AG04450 (cell line): Measurements from ENCODE around the gene CENPF. TPM values are rescaled to one million over a fixed set of nuclear protein-coding genes. Genes with fewer than 3 reads are reported as not detected.

Experiments used
- CTCF ChIA-PET: fragments of 300-600, 350-600 bp; formaldehyde crosslinking; extraction: SDS; loops from one replicate; lab custom pipeline; 2022; ENCODE audit warnings: antibody characterized with exemption, inconsistent platforms; lab: Charles Lee
- POLR2A ChIA-PET: fragments of 350-600 bp; formaldehyde crosslinking; extraction: SDS; loops from one replicate; lab custom pipeline; 2021; ENCODE audit warnings: antibody characterized with exemption, inconsistent platforms; lab: Yijun Ruan, JAX
- DNase-seq: peaks from one replicate; pipeline ENCODE4 v3.0.0-alpha.2; 2011; ENCODE audit warnings: low read depth, low spot score
- H3K27ac ChIP-seq: one replicate; pipeline ENCODE4 v1.5.1; 2012; ENCODE audit warnings: low read depth, low read length, control low read depth
- H3K27me3 ChIP-seq: one replicate; pipeline ENCODE4 v1.6.0; 2012; ENCODE audit warnings: low read length; ENCODE audit not compliant: control insufficient read depth, insufficient read depth
- H3K4me3 ChIP-seq: 2 replicates; pipeline ENCODE4 v1.5.1; 2011; ENCODE audit warnings: mild to moderate bottlenecking, low read depth, low read length, control low read depth
- H3K9me3 ChIP-seq: 2 replicates; pipeline ENCODE4 v1.5.1; 2012; ENCODE audit warnings: low read length; ENCODE audit not compliant: control insufficient read depth, insufficient read depth
- CTCF ChIP-seq: IDR thresholded peaks from 2 replicates; pipeline ENCODE4 v1.5.1; 2011; ENCODE audit warnings: low read depth, low read length, control low read depth, inconsistent platforms
- polyA plus RNA-seq: library from polyadenylated mRNA; depleted of rRNA; stranded (reverse); fragments of >200 nt; gene quantifications from 2 replicates; pipeline ENCODE4 v1.2.3, GENCODE V29; 2011

CENPF gene
- polyA plus RNA-seq, 1 experiment = 17.5 TPM

DNA sequence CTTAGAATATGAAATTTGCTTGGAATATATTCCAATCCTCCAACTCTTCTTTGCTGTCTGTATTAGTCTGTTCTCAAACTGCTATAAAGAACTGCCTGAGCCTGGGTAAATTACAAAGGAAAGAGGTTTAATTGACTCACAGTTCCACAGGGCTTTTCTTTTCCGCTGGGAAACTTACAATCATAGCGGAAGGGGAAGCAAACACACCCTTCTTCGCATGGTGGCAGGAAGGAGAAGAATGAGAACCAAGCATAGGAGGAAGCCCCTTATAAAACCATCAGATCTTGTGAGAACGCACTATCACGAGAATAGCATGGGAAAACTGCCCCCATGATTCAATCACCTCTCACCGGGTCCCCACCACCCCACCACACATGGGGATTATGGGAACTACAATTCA lies 14.8 kb downstream of the CENPF start:
- CTCF ChIA-PET = interaction anchor here (1.3 to 3.7 kb wide), 4 partner anchors 10 to 287 kb away, joined by 4 to 23 read pairs (median 9); no protein-coding TSS in a partner anchor
- no peak for DNase-seq
- no peak for TF ChIP-seq CTCF
- POLR2A ChIA-PET = no interaction called here
- H3K27ac ChIP-seq = no peak overlapping the region
- H3K9me3 ChIP-seq = no peaks in the 10 kb centered on the region
- no peaks in the 10 kb centered on the region for H3K27me3 ChIP-seq
- H3K4me3 ChIP-seq = no peak overlapping the region

DNA sequence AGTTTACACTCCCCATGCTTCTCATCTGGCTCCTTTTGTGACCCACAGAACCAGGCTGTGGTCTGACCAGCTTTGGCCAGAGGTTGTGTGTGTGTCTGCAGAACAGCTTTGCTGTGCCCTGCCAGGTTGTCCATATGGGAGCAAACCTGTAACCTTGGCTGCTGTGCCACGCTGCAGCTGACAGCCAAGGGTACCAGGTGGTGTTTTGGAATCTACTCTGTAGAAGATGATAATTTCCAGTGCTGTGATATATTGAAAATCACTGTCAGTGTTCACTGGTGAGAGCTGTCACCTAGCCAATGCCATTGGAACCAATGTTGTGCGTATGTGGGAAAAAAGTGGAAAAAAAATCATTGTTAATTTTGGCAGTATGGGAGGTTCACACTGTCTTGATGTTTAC lies 18.2 kb downstream of the CENPF start:
- no peaks in the 10 kb centered on the region for H3K27me3 ChIP-seq
- ChIA-PET POLR2A (no interaction called here), CTCF (interaction anchor here (0.7 to 3.8 kb wide), 4 partner anchors 17 to 905 kb away, joined by 3 to 15 read pairs (median 4); no protein-coding TSS in a partner anchor)

DNA sequence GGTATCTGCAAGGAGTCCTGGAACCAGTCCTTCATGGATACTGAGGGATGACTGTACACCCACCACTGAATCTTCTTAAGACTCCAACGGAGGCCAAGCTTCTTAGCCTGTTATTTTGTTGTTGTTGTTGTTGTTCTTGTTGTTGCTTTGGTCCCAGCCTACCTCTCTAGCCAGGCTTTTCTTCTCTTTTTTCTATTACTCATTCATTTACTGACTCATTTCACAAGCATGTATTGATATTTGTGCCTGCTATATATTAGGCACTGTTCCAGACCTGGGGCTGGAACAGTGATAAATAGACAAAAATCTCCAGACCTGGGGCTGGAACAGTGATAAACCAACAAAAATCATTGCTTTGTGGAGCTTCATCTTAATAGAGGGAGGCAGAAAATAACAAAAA lies 20.4 kb downstream of the CENPF start:
- H3K9me3 ChIP-seq = no peaks in the 10 kb centered on the region
- H3K27me3 ChIP-seq = no peaks in the 10 kb centered on the region
- POLR2A ChIA-PET = no interaction called here
- CTCF ChIA-PET = interaction anchor here (1.0 to 1.5 kb wide), 3 partner anchors 290 to 409 kb away, joined by 3 to 5 read pairs (median 4); no protein-coding TSS in a partner anchor
- DNase-seq = no peak
- no peak overlapping the region for H3K27ac ChIP-seq
- TF ChIP-seq CTCF = no peak
- no peak overlapping the region for H3K4me3 ChIP-seq

More for the DNA sequence above, 18.2 kb downstream of the CENPF start:
- H3K27ac ChIP-seq = no peak overlapping the region
- H3K9me3 ChIP-seq = no peaks in the 10 kb centered on the region
- H3K4me3 ChIP-seq = no peak overlapping the region
- DNase-seq = no peak
- no peak for TF ChIP-seq CTCF

DNA sequence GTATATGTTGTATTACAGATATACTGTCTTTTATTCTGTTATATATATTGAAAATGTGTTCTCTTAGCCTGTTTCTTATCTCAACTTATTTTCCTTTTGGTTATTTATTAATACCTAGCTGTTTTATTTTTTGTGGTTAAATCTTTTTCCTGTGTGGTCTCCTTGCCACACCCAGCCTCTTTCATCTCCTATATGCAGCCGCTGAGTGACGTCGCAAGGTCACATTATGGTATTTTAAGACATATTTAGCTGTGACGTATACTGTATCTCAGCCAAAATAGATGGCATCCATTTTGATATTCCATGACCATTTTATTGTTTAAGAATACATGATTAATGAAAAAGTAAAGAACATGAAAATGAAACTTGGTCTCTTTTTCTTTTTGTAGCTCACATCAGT lies 29.1 kb downstream of the CENPF start:
- Histone ChIP-seq H3K4me3 (no peak overlapping the region), H3K9me3 (no peaks in the 10 kb centered on the region), H3K27ac (no peak overlapping the region), H3K27me3 (no peaks in the 10 kb centered on the region)
- ChIA-PET POLR2A (no interaction called here), CTCF (interaction anchor here (0.5 to 1.6 kb wide), 7 partner anchors 10 to 894 kb away, joined by 3 to 8 read pairs (median 5); no protein-coding TSS in a partner anchor)
- no peak for DNase-seq
- no peak for TF ChIP-seq CTCF

DNA sequence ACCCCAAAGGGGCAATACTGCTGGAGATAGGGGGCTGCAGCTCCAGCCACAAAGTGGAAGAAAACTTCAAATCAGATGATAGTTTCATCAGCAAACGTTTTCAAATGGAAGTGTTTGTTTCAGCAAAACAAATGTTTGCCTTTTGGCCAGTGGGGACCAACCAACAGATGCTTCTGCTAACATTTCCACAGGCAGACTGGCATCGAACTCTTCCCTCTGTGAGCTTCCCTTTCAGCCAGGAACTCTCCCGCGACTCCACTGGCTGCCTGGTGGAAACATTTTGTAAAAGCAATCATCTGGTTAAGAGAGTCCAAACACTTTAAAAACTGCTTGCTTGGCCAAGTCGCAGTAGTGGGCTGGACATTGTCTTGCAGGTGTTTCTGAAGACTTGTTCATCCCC lies 30.7 kb downstream of the CENPF start:
- DNase-seq = no peak
- Histone ChIP-seq H3K27ac (no peak overlapping the region), H3K9me3 (no peaks in the 10 kb centered on the region), H3K27me3 (no peaks in the 10 kb centered on the region), H3K4me3 (no peak overlapping the region)
- no peak for TF ChIP-seq CTCF
- CTCF ChIA-PET = interaction anchor here (1.2 kb wide), 1 partner anchor 890 kb away, joined by 7 read pairs; no protein-coding TSS in a partner anchor
- POLR2A ChIA-PET = no interaction called here
